ENCODE results near the gene PPM1H.

Gene PPM1H

GRCh38 chr12:62726471-62726980 is 208.4 kb downstream of the PPM1H start:
- DNase-seq, result no peak

DNA sequence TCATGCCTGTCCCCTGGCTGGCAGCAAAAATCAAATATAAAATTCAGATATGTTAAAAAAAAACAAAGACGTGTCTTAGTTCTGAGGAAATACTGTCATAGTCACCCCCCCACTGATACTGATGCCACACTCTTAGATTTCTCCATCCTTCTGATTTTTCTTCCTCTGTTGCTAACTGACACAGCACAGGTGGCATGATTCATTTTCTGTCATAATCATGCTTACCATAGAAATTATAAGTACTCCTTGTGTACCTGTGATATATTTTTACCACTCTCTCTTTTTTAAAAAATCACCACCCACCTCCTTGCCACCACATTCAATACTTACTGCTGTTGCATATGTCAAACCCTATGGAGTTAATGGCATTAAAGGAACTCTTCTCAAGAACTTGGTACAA is 209.2 kb downstream of the PPM1H start:
- DNase-seq, result no peak

DNA sequence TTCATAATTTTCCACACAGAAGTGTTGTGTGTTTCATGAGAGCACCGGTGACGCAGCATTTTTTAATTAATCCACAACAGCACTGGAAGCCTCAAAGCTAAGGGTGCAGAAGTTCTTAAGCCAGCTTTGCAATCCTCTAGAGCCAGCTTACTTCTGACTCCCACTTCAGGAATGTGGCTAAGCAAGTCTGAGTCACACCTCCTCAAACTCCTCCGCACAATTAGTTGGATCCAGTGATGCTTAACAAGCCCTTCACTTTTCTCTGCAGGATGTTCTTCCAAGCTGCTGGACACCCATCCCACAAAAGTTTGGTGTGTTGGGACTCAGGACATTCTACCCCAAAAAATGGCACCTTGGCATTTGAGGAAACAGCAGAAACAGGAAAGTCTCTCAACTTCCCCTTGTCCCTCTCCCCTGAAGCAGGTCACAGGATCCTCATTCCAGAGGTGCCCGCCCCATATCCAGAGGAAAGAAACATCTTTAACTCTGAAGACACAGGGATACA is 210.0 kb downstream of the PPM1H start:
- no peak for DNase-seq

DNA sequence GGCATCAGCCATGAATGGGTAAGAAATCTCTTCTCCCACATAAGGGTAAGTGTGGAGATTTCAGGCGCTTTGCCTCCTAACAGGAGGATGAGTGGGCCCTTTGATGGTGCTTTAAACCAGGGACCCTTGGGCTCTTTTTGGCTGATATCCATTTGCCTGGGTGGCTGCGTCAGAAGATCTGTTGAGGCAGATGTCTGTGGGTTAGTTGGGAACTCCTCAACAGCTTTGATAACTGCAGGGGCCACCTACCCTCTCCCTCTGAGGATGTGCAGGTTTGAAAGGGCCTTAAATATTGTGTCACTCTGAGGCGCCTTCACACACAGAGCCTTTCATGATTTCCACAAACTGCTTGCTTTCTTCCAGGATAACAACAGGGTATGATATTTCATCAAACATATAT is 210.7 kb downstream of the PPM1H start:
- DNase-seq, result no peak

DNA sequence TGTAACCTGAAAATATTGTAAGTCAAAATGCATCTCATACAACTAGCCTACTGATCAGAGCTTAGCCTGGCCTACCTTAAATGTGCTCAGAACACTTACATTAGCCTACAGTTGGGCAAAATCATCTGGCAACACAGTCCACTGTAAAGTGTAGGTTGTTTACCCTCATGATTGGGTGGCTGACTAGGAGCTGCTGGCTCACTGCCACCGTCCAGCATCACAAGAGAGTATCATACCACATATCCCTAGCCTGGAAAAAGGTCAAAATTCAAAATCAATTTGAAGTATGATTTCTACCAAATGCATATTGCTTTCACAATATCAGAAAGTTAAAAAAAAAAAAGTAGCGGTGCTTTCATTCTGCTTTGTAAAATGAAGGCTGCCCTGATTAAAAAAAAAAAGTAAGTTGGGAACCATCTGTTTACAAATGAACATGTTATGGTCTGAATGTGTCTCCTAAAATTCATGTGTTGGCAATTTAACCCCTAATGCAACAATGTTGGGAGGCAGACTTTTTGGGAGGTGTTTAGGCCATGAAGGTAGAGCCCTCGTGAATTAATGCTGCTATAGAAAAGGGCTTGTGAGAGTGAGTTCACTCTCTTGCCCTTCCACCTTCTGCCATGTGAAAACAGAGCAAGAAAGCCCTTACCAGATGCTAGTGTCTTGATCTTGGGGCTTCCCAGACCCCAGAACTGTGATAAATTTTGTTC is 211.8 kb downstream of the PPM1H start:
- DNase-seq, result no peak

- no peak for DNase-seq
Observed at GRCh38 chr12:62720661-62721330, 214.2 kb downstream of the PPM1H start.

- DNase-seq, result no peak
Observed at GRCh38 chr12:62720025-62720424, 214.9 kb downstream of the PPM1H start.

DNA sequence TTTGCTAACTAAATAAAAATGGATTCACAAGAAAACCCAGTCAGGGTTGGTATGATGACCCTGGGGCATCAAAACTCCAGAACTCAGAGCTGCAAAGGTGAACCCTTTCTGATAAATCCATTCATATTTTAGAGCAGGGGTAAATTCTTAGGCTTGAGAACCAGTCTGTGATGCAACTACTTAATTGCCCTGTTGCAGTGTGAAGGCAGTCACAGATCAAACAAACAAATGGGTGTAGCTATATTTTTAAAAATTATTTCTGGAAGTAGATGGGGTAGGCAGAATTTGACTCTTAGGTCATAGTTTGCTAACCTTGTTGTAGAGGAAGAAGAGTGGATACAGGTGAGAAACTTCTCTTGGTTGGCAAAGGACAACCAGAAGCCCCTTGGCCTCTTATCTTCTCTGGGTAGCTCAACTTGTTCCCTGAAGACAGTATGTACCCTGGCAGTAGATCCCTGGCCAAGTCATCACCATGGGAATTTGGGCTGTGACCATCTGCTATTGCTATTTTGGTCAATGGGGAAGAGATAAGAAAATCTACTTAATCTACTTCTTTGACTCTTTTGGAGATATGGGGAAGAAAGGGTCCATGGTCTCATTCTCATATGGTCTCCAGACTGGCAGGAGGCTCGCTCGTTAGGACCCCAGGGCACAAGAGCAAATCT is 216.1 kb downstream of the PPM1H start:
- DNase-seq, result no peak

DNA sequence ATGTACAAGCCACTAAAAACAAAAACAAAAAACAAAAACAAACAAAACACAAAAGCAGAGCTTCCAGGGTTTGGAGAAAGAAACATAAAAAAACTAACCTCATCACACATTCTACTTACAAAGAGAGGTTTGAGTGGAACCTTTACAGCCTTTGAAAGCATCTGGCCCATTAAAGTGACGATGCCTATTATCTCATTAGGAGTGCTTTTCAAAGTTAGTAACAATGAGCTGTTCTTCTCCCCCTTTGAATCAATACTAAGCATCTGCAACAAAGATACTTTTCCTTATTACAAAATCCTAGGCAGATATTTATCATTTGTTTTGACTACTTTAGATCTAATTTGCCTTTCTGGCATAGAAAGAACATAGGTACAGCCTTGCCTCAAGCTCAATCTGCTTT is 217.3 kb downstream of the PPM1H start:
- DNase-seq, result no peak

GRCh38 chr12:62716866-62717525 is 218.0 kb downstream of the PPM1H start:
- DNase-seq, result no peak

DNA sequence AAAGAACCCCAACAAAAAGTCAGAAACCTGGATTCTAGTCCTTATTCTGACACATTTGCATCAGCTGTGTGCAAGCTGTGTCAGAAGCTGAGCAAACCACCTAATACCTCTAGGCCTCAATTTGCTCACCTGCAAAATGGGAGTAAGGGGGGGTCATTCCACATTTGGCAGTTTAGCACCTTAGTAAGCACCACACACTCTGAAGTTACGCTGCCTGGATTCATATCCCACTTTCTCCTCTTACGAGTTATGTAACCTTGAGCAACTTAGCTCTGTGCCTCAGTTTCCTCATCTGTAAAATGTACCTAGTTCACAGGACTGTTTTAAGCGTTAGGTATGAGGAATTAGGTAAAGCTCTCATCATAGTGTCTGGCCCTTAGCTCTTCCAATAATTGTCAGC is 218.9 kb downstream of the PPM1H start:
- no peak for DNase-seq

- no peak for DNase-seq
Observed at GRCh38 chr12:62714774-62715721, 219.9 kb downstream of the PPM1H start.

- no peak for DNase-seq
Observed at GRCh38 chr12:62714181-62714773, 220.7 kb downstream of the PPM1H start.

DNA sequence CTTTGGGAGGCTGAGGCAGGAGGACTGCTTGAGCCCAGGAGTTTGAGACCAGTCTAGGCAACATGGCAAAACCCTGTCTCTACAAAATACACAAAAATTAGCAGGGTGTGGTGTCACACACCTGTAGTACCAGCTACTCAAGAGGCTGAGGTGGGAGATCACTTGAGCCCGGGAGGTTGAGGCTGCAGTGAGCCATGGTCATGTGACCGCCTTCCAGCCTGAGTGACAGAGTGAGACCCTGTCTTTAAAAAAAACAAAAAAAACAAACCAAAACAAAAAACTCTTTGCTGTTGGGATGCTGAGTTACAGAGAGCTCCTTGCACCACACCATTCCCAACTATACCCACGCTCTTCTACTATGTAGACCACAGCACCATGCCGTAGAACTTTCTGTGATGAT is 221.2 kb downstream of the PPM1H start:
- DNase-seq, result no peak

DNA sequence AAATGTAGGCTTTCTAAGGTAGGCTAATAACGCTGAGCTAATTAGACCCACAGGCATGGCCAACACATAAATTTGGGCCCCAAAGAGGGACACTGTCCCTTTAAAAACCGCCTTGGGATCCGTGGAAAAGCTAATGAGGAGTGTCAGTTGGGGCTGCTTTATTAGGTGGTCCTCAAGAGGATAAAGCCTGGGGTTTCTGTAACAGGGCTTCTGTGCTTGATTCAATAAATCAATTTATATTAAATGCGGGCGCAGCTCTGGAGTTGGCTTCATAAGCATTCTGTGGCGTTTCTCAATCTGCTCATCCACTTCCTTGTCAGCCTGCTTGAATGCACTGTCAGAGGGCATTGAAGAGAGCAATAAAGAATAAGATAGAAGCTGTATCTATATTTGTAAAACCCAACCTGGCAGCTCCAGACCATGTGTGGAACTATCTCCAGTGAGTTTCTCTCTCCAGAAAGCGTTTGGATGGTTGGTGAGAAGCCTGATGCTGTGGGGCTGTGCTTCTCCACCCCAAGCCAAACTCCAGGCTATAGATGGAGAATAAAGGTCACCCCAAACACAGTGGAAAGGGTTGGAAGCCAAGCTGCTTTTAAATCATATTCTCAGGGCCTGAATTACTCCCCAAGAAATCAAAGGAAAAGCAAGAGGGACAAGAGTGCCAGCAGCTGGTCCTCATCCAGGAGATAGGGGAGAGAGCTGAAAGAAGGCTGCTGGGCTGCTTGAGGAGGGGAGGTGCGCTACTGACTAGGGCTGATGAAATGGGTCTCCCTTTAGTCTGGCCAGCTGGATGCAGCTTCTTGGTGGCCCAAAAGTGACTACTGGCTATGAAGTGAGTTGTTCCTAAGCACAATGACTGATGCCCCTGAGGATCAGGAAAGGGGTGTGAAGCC is 222.0 kb downstream of the PPM1H start:
- DNase-seq, result no peak

- DNase-seq, result no peak
Observed at GRCh38 chr12:62711631-62712241, 223.2 kb downstream of the PPM1H start.

- DNase-seq, result no peak
Observed at GRCh38 chr12:62709311-62709710, 225.6 kb downstream of the PPM1H start.

DNA sequence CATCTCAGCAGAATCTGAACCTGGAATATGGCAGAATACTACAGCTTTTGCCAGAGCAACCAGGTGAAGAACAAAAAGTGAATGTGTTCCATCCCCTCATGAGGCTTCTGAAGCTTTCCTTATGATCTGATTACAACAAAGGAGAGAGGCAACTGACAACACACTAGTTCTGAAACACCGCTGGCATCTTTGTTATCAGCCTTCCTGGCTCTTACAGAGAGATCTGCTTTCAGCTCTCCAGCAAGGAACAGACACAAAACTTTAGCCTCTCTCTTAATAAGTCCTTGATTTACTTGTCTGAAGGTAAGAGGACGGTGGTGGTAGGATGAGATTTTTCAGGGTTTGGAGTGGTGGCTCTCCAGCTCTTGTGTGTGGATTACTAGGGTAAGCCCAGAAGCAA is 227.0 kb downstream of the PPM1H start:
- no peak for DNase-seq

GRCh38 chr12:62705846-62706245 is 229.1 kb downstream of the PPM1H start:
- no peak for DNase-seq

GRCh38 chr12:62703011-62703380 is 232.0 kb downstream of the PPM1H start:
- DNase-seq, result no peak

All from stimulated activated CD4-positive, alpha-beta T cell treated with anti-CD3 and anti-CD28 coated beads, Interleukin-12 subunit alpha, Interleukin-12 subunit beta, amount 100 ng/mL, for 4 hours (primary cell).